HG03280 (cell line): ENCODE data around the gene PIWIL4.
"Not testable (repeated sequence)": the region's sequence is repeated elsewhere in the genome, so short reads cannot be mapped to it uniquely, and the experiment has no call there.

Experiments
- ATAC-seq: cut with Tn5 transposase; IDR thresholded peaks from one replicate; pipeline ENCODE4 v1.9.1; 2021; ENCODE audit warnings: mild to moderate bottlenecking, moderate library complexity; ENCODE audit not compliant: unreplicated experiment

The PIWIL4 gene

DNA sequence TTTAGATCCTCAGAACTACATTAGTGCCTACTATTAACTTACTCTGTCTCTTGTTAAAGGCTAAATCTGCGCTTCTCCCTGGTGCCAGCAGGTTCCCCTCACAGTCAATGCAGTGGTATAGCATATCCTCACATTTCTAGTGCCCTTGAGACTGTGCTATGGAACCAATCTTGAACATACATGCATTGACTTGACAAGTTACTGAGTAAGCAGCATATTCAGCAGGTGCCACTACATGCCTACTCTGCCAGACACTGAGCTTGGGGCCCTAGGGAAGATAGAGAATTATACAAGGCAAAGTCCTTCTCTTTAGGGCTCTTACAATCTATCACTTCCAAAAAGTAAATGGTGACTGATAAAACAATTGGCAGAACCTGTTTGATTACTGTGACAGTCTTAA is 20.3 kb upstream of the PIWIL4 start:
- ATAC-seq = no peak

DNA sequence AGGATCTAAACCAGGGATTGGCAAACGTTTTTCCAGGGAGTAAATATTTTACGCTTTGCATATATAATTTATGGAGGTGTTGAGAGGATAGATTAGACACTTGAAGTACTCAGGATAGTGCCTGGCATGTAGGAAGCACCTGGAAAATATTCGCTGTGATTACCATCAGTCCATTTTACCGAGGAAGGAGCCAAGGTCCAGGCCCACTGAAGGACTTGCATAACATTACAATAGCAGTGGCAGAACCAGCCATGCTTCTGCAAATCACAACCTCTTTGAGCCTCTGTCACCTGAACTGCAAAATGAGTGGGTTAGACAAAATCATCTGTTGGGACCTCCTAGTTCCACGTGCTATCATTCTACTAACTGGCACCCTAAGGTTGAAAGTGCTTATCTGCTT is 18.0 kb upstream of the PIWIL4 start:
- ATAC-seq = no peak

DNA sequence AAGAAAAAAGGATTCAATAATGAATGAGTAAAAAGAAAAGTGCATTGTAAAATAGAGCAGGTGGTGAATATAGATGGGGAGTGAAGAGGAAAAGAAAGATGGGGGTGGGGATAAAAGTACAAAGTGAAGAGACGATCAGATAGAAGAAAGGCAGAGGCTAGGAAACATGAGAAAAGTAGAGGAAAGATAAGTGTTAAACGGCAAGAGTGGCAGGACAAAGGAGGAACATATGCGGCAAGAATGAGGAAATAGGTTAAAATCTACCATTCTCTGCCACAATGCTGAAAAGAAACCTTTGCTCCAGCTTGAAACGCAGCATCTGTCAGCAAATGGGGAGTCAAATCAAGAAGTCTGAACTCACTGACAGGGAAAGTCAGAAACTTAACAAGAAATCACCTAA is 16.7 kb upstream of the PIWIL4 start:
- ATAC-seq = no peak

DNA sequence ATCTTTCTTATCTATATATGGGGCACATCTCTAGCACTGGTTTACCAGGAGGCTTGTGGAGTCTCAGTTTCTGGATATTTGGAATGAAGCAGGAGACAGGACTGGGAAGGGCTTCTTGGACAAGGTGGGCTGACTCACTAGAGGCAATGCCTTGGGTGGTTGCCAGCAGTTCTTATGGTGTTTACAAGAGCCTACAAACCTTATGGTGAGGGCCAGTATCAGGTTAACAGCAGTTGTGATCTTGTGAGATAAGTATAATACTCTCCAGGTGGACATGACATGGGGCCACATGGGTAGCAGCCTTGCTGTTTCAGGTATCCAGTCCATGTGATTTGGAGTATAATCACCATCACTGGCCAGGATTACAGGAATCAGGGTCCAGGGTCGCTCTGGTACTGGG is 13.2 kb upstream of the PIWIL4 start:
- ATAC-seq = no peak

DNA sequence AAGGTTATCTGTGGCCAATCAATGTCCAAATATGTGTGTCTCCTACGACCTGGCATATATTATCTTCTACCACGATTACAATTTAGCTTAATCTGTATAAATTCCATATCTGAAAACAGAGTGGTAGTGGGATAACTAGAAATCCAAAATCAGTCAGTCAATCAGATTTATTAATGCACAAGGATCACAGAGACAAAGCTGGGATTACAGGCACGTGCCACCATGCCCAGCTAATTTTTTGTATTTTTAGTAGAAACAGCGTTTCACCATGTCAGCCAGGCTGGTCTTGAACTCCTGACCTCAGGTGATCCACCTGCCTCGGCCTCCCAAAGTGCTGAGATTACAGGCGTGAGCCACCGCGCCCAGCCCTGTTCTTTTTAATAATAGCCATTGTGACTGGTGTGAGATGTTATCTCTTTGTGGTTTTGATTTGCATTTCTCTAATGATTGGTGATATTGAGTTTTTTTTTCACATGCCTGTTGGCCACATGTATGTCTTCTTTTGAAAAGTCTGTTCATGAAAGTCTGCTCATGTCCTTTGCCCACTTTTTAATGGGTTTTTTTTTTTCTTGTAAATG is 11.3 kb upstream of the PIWIL4 start:
- not testable (repeated sequence) for ATAC-seq

DNA sequence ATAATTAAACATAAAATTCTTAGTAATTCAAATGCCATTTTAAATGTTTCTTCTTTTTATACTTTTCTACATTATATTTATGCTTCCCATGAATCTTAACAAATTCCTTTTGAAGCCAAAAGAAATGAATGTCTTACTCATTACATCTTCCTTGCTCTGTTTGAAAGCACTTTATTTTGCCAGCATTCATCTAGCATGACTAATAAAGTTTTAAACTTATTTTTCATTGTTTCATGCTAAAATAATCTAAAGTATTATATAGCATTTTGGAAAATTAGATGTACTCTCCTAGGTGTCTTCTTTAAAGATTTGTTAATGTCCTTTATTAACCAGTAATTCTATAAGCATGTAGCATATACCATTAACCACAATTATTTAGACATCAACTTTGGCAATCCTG is 9.7 kb upstream of the PIWIL4 start:
- ATAC-seq = no peak

DNA sequence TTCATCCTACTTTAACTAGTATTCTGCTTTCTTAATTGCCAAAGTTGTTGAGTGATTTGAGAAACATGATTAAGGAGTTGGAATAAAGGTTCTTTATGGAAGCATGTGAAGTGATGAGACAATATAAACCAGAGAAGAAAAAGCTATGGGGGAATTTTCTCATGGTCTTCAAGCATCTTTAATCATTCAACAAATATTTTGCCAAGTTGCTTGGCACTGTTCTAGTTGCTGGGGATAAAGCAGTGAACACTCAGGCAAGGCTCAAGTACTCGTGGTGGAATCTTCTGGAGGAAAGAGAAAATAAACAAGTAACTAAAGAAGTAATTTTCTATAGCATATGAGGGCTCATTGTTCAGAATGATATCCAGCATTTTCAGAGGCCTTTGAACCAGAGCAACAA is 9.2 kb upstream of the PIWIL4 start:
- ATAC-seq = no peak

DNA sequence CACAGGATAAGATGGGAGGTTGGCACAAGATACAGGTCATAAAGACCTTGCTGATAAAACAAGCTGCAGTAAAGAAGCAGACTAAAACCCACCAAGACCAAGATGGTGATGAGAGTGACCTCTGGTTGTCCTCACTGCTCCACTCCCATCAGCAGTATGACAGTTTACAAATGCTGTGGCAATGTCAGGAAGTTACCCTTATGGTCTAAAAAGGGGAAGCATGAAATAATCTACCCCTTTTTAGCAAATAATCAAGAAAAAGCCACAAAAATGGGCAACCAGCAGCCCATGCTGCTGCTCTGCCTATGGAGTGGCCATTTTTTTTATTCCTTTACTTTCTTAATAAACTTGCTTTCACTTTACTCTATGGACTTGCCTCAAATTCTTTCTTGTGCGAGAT is 8.7 kb upstream of the PIWIL4 start:
- ATAC-seq = no peak

DNA sequence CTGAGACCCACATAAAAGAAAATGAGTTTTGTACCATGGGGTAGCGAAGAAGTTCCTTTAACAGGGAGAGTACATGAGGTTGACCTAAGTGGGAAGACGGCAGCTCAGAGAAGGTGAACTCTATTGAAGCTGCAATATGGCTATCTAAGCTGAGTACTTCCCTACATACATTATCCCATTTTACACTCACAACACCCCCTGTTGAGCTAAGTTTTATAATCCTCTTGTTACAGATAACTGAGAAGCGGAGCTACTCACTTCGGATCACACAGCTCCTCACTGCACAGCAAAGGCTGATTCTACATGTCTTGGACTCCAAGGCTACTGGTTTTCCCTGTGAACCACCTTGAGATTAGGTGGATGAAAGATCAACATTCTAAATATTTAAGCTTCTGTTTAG is 8.2 kb upstream of the PIWIL4 start:
- ATAC-seq = no peak

DNA sequence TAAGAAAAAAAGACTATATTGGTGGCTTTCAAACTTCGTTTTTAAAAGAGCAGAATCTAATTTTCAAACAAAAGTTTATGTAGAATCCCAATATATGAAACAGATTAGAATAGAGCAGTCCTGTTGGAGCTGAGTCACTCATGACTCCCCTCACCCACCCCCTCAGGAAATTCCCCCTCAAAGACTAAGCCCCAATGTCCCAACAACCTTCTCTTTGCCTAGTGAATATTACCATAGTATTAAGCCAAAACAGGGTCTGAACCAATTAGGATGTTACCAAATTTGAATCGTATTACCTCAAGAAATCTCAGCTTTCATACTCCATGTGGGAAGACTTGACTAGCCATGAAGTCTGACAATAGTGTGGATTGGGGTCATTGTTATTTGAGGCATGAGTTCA is 7.8 kb upstream of the PIWIL4 start:
- no peak for ATAC-seq

DNA sequence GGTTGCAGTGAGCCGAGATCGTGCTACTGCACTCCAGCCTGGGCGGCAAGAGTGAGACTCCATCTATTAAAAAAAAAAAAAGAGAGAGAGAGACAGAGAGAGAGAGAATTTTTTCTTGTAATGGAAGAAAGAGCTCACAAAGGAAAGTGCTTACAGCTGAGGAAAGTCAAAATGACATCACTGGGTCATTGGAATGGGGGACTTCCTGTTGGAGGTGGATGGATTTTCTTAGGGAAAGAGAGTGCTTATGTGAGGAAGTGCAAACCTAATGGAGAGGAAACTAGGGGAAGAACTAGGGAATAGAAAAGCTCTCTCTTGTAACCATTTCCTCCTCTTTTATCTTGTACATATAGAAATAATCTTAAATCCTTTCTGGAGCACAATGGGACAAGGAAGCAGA is 6.3 kb upstream of the PIWIL4 start:
- ATAC-seq = no peak

DNA sequence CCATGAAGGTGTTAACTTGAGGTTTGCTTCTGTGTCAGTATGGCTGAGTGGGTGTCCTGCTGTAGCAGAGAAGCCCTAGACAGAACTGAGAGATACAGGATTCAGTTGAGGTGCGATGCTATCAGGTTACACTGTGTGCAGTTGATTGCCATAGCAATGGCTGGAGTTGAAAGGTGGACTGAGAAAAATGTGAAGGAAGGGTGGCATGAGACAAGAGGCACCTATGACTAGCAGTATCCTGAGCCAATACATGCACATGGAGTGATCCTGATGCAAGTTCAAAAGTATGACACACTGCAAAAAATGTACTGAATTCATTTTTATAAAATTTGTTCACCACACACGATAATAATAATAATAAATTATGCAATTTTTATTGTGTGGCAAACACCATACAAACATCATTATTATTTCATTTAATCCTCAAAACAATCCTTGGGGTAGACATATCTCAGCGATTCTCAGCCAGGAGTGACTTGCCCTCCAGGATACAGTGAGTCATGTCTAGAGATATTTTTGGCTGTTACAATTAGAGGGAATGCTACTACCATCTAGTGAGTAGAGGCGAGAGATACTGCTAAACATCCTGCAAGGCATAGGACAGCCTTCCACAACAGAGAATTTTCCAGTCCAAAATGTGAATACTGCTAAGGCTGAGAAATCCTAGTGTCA is 3.9 kb upstream of the PIWIL4 start:
- ATAC-seq = no peak

DNA sequence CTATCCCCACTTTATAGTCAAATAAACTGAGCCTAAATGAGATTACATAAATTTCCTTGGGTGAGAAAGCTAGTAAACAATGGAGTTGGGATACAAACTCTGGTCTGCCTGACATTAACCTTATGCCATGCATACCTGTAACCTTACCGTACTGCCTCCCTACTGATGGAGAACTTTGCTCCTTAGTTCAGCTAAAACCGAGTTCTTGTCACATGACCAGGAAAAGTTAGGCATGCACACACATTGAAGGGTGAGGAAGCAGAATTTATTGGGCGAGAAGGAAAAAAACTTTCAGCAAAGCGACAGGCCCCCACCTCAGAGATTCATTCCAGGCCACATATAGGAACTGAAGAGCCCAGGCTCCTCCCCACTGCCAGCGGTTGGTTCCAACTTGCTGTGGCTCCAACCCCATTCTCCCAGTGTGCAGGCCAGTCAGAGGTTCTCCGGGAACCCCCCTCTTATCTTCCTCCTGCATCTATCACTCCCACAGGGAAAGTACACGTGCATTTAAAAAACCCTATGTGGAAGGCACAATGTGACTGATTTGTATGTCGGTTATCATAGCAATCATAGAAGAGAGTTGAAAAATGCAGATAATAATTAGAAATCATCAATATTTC is 3.2 kb upstream of the PIWIL4 start:
- ATAC-seq = no peak

DNA sequence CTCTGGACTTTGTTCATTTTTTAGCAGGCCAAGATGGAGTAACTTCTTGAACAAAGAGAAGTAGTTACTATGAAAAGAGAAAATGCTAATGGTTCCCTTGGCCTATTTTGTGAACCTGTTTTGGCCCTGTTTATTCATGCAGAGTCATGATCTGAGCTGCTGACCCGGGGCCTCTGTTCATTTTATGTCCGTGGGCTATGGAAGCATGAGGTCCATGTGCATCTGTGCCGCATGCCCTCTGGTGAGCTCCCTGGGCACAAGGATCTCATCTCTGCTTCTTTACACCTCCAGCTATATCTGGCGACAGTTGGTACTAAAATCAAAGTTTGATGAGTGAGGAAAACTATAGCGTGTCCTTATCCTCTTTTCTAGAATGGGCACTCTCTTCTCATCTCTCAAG is 1.0 kb downstream of the PIWIL4 start:
- no peak for ATAC-seq

DNA sequence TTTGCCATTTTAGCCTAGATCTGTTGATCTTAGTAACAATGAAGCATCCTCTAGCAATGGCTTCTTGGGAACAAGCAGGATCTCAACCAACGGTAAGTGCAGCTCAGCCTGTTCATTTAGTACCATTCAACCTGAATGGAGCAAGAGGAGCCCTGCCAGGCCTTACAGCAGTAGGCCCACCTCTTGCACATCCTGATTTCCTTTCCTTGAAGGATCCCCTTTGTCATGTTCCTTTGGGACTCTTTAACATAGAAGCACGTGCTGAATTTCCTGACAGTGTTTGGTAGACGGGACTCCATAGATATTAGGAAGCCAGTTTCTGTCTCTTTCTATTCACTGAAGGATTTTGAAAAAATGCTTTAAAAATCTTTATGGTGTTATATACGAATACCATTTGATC is 1.5 kb downstream of the PIWIL4 start:
- ATAC-seq = no peak

DNA sequence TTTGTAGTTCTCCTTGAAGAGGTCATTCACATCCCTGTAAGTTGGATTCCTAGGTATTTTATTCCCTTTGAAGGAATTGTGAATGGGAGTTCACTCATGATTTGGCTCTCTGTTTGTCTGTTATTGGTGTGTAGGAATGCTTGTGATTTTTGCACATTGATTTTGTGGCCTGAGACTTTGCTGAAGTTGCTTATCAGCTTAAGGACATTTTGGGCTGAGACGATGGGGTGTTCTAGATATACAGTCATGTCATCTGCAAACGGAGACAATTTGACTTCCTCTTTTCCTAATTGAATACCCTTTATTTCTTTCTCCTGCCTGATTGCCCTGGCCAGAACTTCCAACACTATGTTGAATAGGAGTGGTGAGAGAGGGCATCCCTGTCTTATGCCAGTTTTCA is 5.8 kb downstream of the PIWIL4 start:
- ATAC-seq = not testable (repeated sequence)

DNA sequence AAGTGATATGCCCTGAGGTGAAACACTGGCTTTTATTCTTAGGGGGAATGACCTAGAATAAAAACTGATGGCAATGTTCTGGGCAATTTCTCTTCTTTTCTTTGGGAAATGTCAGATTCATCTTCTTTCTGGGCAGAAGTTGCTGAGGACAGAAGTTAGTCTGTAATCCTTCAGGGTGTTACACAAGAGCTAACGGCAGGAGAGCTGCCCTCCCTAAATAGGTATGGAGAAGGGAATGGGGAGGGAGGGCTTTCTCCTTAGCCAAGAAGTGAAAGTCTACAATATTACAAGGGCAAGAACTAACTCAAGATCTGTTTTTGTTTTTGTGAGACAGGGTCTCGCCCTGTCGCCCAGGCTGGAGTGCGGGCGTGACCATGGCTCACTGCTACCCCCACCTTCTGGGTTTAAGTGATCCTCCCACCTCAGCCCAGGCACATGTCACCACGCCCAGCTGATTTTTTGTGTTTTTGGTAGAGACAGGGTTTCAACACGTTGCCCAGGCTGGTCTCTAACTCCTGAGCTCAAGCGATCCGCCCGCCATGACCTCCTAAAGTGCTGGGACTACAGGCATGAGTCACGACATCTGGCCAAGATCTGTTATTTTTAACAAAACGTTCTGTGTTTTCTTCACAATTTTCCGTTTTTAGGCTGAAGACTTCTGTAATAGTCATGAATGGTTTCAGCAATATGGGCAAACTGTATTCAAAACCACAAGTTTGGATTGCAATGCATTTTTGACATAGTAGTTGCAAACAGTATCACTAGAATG is 7.2 kb downstream of the PIWIL4 start:
- ATAC-seq = no peak

DNA sequence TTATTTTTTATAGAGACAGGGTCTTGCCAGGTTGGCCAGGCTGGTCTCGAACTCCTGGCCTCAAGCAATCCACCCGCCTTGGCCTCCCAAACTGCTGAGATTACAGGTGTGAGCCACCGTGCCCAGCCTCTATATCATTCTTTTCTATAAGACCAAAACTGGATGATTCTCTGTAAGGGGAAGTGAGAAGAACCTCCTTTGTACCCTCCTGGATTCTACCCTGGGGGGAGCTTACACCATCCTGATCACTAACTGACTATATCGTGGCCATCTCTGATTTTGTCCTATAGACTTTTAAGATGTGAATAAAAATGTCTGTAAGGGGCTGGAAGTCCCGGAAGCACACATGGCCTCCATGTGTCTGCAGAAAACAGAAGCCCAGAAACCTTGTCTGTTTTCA is 9.1 kb downstream of the PIWIL4 start:
- ATAC-seq = no peak

DNA sequence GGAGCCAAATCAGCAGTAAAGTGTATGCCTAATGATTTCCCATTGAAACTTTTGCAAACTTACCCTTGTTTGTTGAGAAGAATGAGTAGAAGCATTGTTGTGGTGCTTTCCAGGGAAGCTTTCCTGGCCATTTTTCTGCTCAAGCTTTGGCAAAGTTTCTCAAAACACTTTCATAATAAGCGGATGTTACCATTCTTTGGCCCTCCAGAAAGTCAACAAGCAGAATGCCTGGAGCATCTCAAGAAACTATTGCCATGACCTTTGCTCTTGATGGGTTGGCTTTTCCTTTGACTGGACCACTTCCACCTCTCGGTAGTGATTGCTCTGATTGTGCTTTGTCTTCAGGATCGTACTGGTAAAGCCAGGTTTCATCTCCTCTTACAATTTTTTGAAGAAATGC is 10.7 kb downstream of the PIWIL4 start:
- ATAC-seq = no peak

DNA sequence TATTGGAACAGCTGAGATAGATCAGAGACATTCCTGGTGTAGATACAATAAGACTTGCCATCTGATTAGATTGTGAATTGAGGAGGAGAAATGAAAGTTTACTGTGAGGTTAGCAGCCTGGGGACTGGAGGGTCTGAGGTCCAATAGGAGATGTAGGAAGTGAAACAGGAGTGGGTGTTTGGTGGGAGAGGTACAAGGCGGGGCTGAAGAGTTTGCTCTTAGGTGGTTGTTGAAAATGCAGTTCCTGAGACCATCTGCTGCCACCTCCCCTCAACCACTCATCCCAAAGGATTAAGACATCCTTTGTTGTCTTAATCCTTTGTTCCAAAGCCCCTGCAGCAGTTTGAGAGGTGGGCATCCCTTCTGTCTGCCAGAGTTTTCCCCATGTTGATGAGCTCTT is 14.8 kb downstream of the PIWIL4 start:
- ATAC-seq = peak; percentile 51

DNA sequence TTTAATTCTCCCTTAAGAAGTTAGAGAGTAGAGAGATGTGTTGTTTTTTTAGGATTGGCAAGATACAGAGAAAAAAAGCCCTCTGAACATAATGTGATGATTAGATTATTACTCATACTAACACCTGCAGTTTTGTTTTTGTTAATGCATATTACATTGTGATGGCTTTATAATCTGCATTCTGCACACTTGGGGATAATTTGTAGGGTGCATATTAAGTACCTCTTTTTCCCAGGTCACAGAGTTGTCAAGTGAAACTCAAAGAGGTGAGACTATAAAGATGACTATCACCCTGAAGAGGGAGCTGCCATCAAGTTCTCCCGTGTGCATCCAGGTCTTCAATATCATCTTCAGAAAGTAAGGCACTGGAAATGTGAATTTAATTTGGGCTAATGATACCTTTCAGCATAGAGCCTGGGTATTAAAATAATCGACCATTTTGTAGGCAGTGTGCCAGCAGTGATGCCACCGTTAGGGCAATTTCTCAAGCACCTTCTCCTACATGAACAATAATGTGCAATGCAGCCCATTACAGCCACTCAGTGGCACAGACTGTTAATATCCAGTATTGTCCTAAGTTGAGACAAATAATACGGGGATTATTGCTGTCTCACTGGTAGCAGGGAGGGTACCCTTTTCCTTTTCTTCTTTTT is 16.2 kb downstream of the PIWIL4 start:
- ATAC-seq = no peak
